ENCODE measurements around the gene TMEM39A.

Gene TMEM39A

GRCh38 chr3:119400466-119400865 lies 62.9 kb downstream of the TMEM39A start:
- DNase-seq (ENCODE audit: low read depth) = no peak

- no peak for DNase-seq (ENCODE audit: low read depth)
These were observed 66.5 kb downstream of the TMEM39A start for GRCh38 chr3:119396870-119397269.

GRCh38 chr3:119395923-119396358 lies 67.5 kb downstream of the TMEM39A start:
- no peak for DNase-seq (ENCODE audit: low read depth)

GRCh38 chr3:119388577-119388976 lies 74.8 kb downstream of the TMEM39A start:
- DNase-seq (ENCODE audit: low read depth) = no peak

- no peak for DNase-seq (ENCODE audit: low read depth)
These were observed 81.3 kb downstream of the TMEM39A start for GRCh38 chr3:119382134-119382533.

GRCh38 chr3:119380697-119381096 lies 82.7 kb downstream of the TMEM39A start:
- DNase-seq (ENCODE audit: low read depth) = no peak

All from CMK (cell line).